ENCODE measurements around the gene KRT6A.
"Not testable (repeated sequence)": the region's sequence is repeated elsewhere in the genome, so short reads cannot be mapped to it uniquely, and the experiment has no call there.

Gene KRT6A

GRCh38 chr12:52464897-52465296 lies 28.2 kb downstream of the KRT6A start:
- DNase-seq (ENCODE audit: low read depth, low spot score) = no peak

GRCh38 chr12:52461693-52462092 lies 31.4 kb downstream of the KRT6A start:
- no peak for DNase-seq (ENCODE audit: low read depth, low spot score)

- no peak for DNase-seq (ENCODE audit: low read depth, low spot score)
These were observed 34.2 kb downstream of the KRT6A start for GRCh38 chr12:52458861-52459260.

GRCh38 chr12:52455821-52456220 lies 37.2 kb downstream of the KRT6A start:
- no peak for DNase-seq (ENCODE audit: low read depth, low spot score)

GRCh38 chr12:52454411-52455201 lies 38.5 kb downstream of the KRT6A start:
- DNase-seq (ENCODE audit: low read depth, low spot score) = no peak

- DNase-seq (ENCODE audit: low read depth, low spot score) = no peak
These were observed 41.0 kb downstream of the KRT6A start, which contains the start of gene KRT6B for GRCh38 chr12:52452101-52452500. KRT6B (minus strand) TSS chr12:52452146; CDS start chr12:52452078, 68 bp downstream.

GRCh38 chr12:52448228-52448627 lies 44.8 kb downstream of the KRT6A start:
- DNase-seq (ENCODE audit: low read depth, low spot score) = no peak

GRCh38 chr12:52447196-52447595 lies 45.9 kb downstream of the KRT6A start:
- not testable (repeated sequence) for DNase-seq (ENCODE audit: low read depth, low spot score)

GRCh38 chr12:52446367-52447045 lies 46.6 kb downstream of the KRT6A start:
- no peak for DNase-seq (ENCODE audit: low read depth, low spot score)

- DNase-seq (ENCODE audit: low read depth, low spot score) = no peak
These were observed 47.2 kb downstream of the KRT6A start for GRCh38 chr12:52445876-52446275.

GRCh38 chr12:52444647-52445595 lies 48.1 kb downstream of the KRT6A start:
- DNase-seq (ENCODE audit: low read depth, low spot score) = no peak

GRCh38 chr12:52443966-52444365 lies 49.1 kb downstream of the KRT6A start:
- DNase-seq (ENCODE audit: low read depth, low spot score) = no peak

GRCh38 chr12:52442600-52443061 lies 50.4 kb downstream of the KRT6A start:
- DNase-seq (ENCODE audit: low read depth, low spot score) = peak; percentile 2

GRCh38 chr12:52441320-52441911 lies 51.6 kb downstream of the KRT6A start:
- DNase-seq (ENCODE audit: low read depth, low spot score) = no peak

- DNase-seq (ENCODE audit: low read depth, low spot score) = no peak
These were observed 52.2 kb downstream of the KRT6A start for GRCh38 chr12:52440821-52441319.

GRCh38 chr12:52439845-52440244 lies 53.2 kb downstream of the KRT6A start:
- DNase-seq (ENCODE audit: low read depth, low spot score) = no peak

GRCh38 chr12:52439420-52439819 lies 53.6 kb downstream of the KRT6A start:
- no peak for DNase-seq (ENCODE audit: low read depth, low spot score)

- DNase-seq (ENCODE audit: low read depth, low spot score) = no peak
These were observed 54.5 kb downstream of the KRT6A start for GRCh38 chr12:52438305-52439301.

- DNase-seq (ENCODE audit: low read depth, low spot score) = no peak
These were observed 55.5 kb downstream of the KRT6A start for GRCh38 chr12:52437508-52437907.

Measured in smooth muscle cell of the brain vasculature (primary cell).